HepG2 (cell line): ENCODE results near the gene CLASRP. TPM values are rescaled to one million over a fixed set of nuclear protein-coding genes. Genes with fewer than 3 reads are reported as not detected.
A peak's percentile ranks its signal among the peaks of the same experiment; 100 is the strongest.

ENCODE experiments used
- CHD2 ChIP-seq: IDR thresholded peaks from 2 replicates; pipeline ENCODE4 v1.6.1; 2011; ENCODE audit warnings: low read depth, low read length, improper control_type of control experiment
- ERF ChIP-seq: IDR thresholded peaks from 2 replicates; pipeline ENCODE4 v1.6.1; 2018; ENCODE audit warnings: missing biosample characterization, missing genetic modification reagents
- FOXM1 ChIP-seq: sonication (generic); formaldehyde crosslinking; IDR thresholded peaks from 2 replicates; pipeline ENCODE4 v1.5.0; 2020; ENCODE audit warnings: missing genetic modification reagents
- HDAC2 ChIP-seq: sonication (generic); formaldehyde crosslinking; IDR thresholded peaks from 2 replicates; pipeline ENCODE4 v1.4.0; 2020; ENCODE audit warnings: missing genetic modification reagents
- LCORL ChIP-seq, 2 experiments: fragments of 450-650 bp in 1 of 2; sonication (generic) in 1 of 2; formaldehyde crosslinking in 1 of 2; IDR thresholded peaks; 2 replicates each; pipeline versions ENCODE4 v1.5.0 to v1.6.1; 2017 to 2020; ENCODE audit warnings: antibody characterized with exemption in 1 of 2, missing genetic modification reagents in 1 of 2
- NCOA2 ChIP-seq: sonication (generic); formaldehyde crosslinking; IDR thresholded peaks from 2 replicates; pipeline ENCODE4 v1.8.0; 2022; ENCODE audit warnings: inconsistent platforms
- SP1 ChIP-seq, 2 experiments: fragments of 450-650 bp in 1 of 2; sonication (generic) in 1 of 2; formaldehyde crosslinking in 1 of 2; IDR thresholded peaks; 2 replicates each; pipeline versions ENCODE4 v1.4.0 to v1.6.1; 2016 to 2020; ENCODE audit warnings: missing genetic modification reagents in 1 of 2
- SSRP1 ChIP-seq: IDR thresholded peaks from 2 replicates; pipeline ENCODE4 v1.6.1; 2016; ENCODE audit warnings: control low read depth
- SUZ12 ChIP-seq: fragments of 150-350 bp; IDR thresholded peaks from 2 replicates; pipeline ENCODE4 v1.6.1; 2014; ENCODE audit warnings: low read depth, low read length
- TOE1 ChIP-seq: sonication (generic); formaldehyde crosslinking; IDR thresholded peaks from 2 replicates; pipeline ENCODE4 v1.4.0; 2020; ENCODE audit warnings: mild to moderate bottlenecking, missing genetic modification reagents
- XRCC5 ChIP-seq: fragments of 200-400 bp; formaldehyde crosslinking; optimal IDR thresholded peaks from 2 replicates; pipeline ENCODE3; 2017; ENCODE audit warnings: mild to moderate bottlenecking, low read length
- ZBTB20 ChIP-seq: sonication (generic); formaldehyde crosslinking; IDR thresholded peaks from 2 replicates; pipeline ENCODE4 v1.8.1; 2023; ENCODE audit warnings: missing genetic modification reagents, low read depth, mild to moderate bottlenecking, borderline replicate concordance
- ZFP36L2 ChIP-seq: sonication (generic); formaldehyde crosslinking; IDR thresholded peaks from 2 replicates; pipeline ENCODE4 v1.4.0; 2020; ENCODE audit warnings: missing genetic modification reagents
- ZKSCAN5 ChIP-seq: sonication (generic); formaldehyde crosslinking; IDR thresholded peaks from 2 replicates; pipeline ENCODE4 v1.5.1; 2020; ENCODE audit warnings: mild to moderate bottlenecking, missing genetic modification reagents
- ZNF263 ChIP-seq: sonication (generic); formaldehyde crosslinking; IDR thresholded peaks from 2 replicates; pipeline ENCODE4 v1.4.0; 2020; ENCODE audit warnings: missing genetic modification reagents
- ZNF567 ChIP-seq: sonication (generic); formaldehyde crosslinking; IDR thresholded peaks from 2 replicates; pipeline ENCODE4 v1.8.1; 2023; ENCODE audit warnings: mild to moderate bottlenecking, missing genetic modification reagents, borderline replicate concordance
- ZNF724P ChIP-seq: sonication (generic); formaldehyde crosslinking; IDR thresholded peaks from 2 replicates; pipeline ENCODE4 v1.8.0; 2022; ENCODE audit warnings: missing genetic modification reagents, borderline replicate concordance
- ZNF816 ChIP-seq: sonication (generic); formaldehyde crosslinking; IDR thresholded peaks from 2 replicates; pipeline ENCODE4 v1.8.0; 2022; ENCODE audit warnings: missing genetic modification reagents, mild to moderate bottlenecking, borderline replicate concordance
- ZNF850 ChIP-seq: sonication (generic); formaldehyde crosslinking; conservative IDR thresholded peaks from 2 replicates; pipeline ENCODE4 v1.9.0; 2021; ENCODE audit warnings: mild to moderate bottlenecking, missing genetic modification reagents
- ZZZ3 ChIP-seq: sonication (generic); formaldehyde crosslinking; IDR thresholded peaks from 2 replicates; pipeline ENCODE4 v1.4.0; 2020; ENCODE audit warnings: missing genetic modification reagents, mild to moderate bottlenecking, borderline replicate concordance
- polyA plus RNA-seq, 8 experiments: library from polyadenylated mRNA; depleted of rRNA in 3 of 8; stranded (reverse) in 7 of 8; unstranded in 1 of 8; fragments of >200 nt; fragmentation: Illumina TruSeq in 4 of 8; extraction: Trizol in 4 of 8; gene quantifications; 2 replicates each; pipeline versions ENCODE4 v1.2.1 to v1.2.3, GENCODE V29; 2011 to 2016; ENCODE audit warnings: low read depth in 4 of 8, missing spikeins in 1 of 8, mixed read lengths in 1 of 8; ENCODE audit not compliant: insufficient read depth in 1 of 8
- total RNA-seq, 5 experiments: library from RNA; depleted of rRNA; stranded (reverse); fragments of >200 nt; fragmentation: Illumina TruSeq; extraction: Trizol; gene quantifications; 2 replicates each; pipeline ENCODE4 v1.2.3, GENCODE V29; 2016; ENCODE audit warnings: low read depth in 1 of 5
- TF ChIP-seq, protein P1 (sequence below): sonication (generic); formaldehyde crosslinking; IDR thresholded peaks from 2 replicates; pipeline ENCODE4 v1.5.0; 2020; ENCODE audit warnings: missing genetic modification reagents
- TF ChIP-seq, protein P2 (sequence below): sonication (generic); formaldehyde crosslinking; IDR thresholded peaks from 2 replicates; pipeline ENCODE4 v1.8.0; 2022; ENCODE audit warnings: missing genetic modification reagents, mild to moderate bottlenecking, inconsistent platforms, borderline replicate concordance
- TF ChIP-seq, protein P3 (sequence below): sonication (generic); formaldehyde crosslinking; IDR thresholded peaks from 2 replicates; pipeline ENCODE4 v1.5.0; 2020; ENCODE audit warnings: mild to moderate bottlenecking, missing genetic modification reagents
- TF ChIP-seq, protein P4 (sequence below): sonication (generic); formaldehyde crosslinking; IDR thresholded peaks from 2 replicates; pipeline ENCODE4 v1.8.0; 2022; ENCODE audit warnings: missing genetic modification reagents, mild to moderate bottlenecking, moderate library complexity, borderline replicate concordance

CLASRP gene
- total and polyA plus RNA-seq, 2 of the 13 experiments (the other 11 are each of a cell fraction or from before 2014, with no cell fraction given) = 32.0 to 51.4 TPM

DNA sequence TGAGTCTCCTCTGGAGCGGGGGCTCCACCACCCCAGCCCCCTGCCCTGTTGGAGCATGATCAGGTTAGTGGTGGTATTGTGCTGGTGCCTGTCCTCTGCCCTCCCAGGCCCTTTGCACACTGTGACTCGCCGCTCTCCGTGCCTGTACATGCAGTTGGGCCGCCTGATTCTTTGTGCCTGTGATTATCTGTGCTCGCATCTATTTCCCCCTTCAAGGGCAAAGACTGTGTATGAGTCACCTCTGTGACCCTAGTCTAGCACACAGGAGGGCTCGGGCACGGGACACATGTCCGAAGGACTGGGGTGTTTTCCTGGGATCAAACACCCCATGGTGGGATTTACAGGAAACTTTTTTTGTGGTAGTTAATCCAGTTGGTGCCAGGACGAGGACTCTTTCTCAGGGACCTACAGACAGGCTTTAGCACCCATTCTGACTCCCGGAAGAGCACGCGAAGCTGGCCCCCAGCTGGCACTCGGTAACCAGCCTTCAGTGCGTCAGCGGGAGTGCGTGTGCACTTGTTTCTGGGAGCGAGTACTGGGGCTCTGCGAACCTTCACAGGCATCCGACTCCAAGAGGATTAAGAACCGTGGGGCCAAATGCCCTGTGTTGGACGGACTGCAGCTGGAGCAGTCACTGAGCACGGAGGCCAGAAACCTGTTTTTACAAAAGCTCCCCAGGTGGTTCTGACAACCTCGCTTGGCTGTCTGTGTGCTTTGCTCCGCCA lies 60.8 kb downstream of the CLASRP start (continued):
- TF ChIP-seq, protein P1, sequence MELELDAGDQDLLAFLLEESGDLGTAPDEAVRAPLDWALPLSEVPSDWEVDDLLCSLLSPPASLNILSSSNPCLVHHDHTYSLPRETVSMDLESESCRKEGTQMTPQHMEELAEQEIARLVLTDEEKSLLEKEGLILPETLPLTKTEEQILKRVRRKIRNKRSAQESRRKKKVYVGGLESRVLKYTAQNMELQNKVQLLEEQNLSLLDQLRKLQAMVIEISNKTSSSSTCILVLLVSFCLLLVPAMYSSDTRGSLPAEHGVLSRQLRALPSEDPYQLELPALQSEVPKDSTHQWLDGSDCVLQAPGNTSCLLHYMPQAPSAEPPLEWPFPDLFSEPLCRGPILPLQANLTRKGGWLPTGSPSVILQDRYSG (CRISPR knock-in tag) = no peak
- no peak for TF ChIP-seq XRCC5
- no peak for TF ChIP-seq ZNF263 (CRISPR knock-in tag)
- no peak for TF ChIP-seq TOE1 (CRISPR knock-in tag)
- no peak for TF ChIP-seq SP1 (IDR thresholded peaks at IDR 0.05)
- no peak for TF ChIP-seq SP1 (CRISPR knock-in tag; IDR thresholded peaks at IDR 0.05)
- TF ChIP-seq ZKSCAN5 (CRISPR knock-in tag) = no peak
- no peak for TF ChIP-seq ZZZ3 (CRISPR knock-in tag)
- TF ChIP-seq, protein P2, sequence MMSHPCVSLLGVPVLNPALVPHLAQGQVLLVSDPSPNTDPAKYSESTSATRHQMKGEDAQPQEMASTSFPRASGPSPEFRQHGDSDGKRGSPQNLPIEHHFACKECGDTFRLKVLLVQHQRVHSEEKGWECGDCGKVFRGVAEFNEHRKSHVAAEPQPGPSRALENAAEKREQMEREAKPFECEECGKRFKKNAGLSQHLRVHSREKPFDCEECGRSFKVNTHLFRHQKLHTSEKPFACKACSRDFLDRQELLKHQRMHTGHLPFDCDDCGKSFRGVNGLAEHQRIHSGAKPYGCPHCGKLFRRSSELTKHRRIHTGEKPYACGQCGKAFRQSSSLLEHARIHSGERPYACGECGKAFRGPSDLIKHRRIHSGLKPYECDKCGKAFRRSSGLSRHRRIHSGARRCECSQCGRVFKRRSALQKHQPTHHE (CRISPR knock-in tag) = no peak
- TF ChIP-seq FOXM1 = no peak
- TF ChIP-seq CHD2 = no peak
- TF ChIP-seq ZNF816 (CRISPR knock-in tag) = no peak
- TF ChIP-seq, protein P3, sequence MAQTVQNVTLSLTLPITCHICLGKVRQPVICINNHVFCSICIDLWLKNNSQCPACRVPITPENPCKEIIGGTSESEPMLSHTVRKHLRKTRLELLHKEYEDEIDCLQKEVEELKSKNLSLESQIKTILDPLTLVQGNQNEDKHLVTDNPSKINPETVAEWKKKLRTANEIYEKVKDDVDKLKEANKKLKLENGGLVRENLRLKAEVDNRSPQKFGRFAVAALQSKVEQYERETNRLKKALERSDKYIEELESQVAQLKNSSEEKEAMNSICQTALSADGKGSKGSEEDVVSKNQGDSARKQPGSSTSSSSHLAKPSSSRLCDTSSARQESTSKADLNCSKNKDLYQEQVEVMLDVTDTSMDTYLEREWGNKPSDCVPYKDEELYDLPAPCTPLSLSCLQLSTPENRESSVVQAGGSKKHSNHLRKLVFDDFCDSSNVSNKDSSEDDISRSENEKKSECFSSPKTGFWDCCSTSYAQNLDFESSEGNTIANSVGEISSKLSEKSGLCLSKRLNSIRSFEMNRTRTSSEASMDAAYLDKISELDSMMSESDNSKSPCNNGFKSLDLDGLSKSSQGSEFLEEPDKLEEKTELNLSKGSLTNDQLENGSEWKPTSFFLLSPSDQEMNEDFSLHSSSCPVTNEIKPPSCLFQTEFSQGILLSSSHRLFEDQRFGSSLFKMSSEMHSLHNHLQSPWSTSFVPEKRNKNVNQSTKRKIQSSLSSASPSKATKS (CRISPR knock-in tag) = no peak
- TF ChIP-seq ZBTB20 = 0 out of 2 replicates have a peak, but pooled peaks have one; percentile 23
- TF ChIP-seq ERF (CRISPR knock-in tag) = no peak
- TF ChIP-seq LCORL (IDR thresholded peaks at IDR 0.05) = no peak
- peak; percentile 73 for TF ChIP-seq LCORL (CRISPR knock-in tag; IDR thresholded peaks at IDR 0.05)
- TF ChIP-seq SUZ12 = no peak
- no peak for TF ChIP-seq ZNF724P (CRISPR knock-in tag)
- no peak for TF ChIP-seq ZNF567
- 0 out of 2 replicates have a peak, but pooled peaks have one; percentile 23 for TF ChIP-seq HDAC2 (CRISPR knock-in tag)
- no peak for TF ChIP-seq SSRP1 (CRISPR knock-in tag)
- no peak for TF ChIP-seq NCOA2 (CRISPR knock-in tag)
- TF ChIP-seq ZNF850 (CRISPR knock-in tag) = no peak
- TF ChIP-seq, protein P4, sequence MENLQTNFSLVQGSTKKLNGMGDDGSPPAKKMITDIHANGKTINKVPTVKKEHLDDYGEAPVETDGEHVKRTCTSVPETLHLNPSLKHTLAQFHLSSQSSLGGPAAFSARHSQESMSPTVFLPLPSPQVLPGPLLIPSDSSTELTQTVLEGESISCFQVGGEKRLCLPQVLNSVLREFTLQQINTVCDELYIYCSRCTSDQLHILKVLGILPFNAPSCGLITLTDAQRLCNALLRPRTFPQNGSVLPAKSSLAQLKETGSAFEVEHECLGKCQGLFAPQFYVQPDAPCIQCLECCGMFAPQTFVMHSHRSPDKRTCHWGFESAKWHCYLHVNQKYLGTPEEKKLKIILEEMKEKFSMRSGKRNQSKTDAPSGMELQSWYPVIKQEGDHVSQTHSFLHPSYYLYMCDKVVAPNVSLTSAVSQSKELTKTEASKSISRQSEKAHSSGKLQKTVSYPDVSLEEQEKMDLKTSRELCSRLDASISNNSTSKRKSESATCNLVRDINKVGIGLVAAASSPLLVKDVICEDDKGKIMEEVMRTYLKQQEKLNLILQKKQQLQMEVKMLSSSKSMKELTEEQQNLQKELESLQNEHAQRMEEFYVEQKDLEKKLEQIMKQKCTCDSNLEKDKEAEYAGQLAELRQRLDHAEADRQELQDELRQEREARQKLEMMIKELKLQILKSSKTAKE (CRISPR knock-in tag) = 0 out of 2 replicates have a peak, but pooled peaks have one; percentile 9
- no peak for TF ChIP-seq ZFP36L2 (CRISPR knock-in tag)
